COR-L47 (cell line): ENCODE results near the gene SMARCD1.
A peak's percentile ranks its signal among the peaks of the same experiment; 100 is the strongest.

Experiments
- DNase-seq: peaks from one replicate; lab custom pipeline; 2025; lab: John Stamatoyannopoulos, UW

The SMARCD1 gene

GRCh38 chr12:50057000-50057841, 27.9 kb upstream of the SMARCD1 start, which contains the start of gene ASIC1:
TSS of gene ASIC1 (plus strand) at chr12:50057596. CDS start at chr12:50058767, 1,171 bp downstream.
- DNase-seq: peak; percentile 62

- DNase-seq: no peak
Measured at GRCh38 chr12:50057896-50058670, 27.1 kb upstream of the SMARCD1 start.

- DNase-seq: no peak
Measured at GRCh38 chr12:50058743-50059312, 26.3 kb upstream of the SMARCD1 start.

GRCh38 chr12:50059440-50060119, 25.6 kb upstream of the SMARCD1 start:
- DNase-seq: no peak

GRCh38 chr12:50060120-50060468, 25.0 kb upstream of the SMARCD1 start:
- no peak for DNase-seq

GRCh38 chr12:50061171-50061570, 24.0 kb upstream of the SMARCD1 start:
- DNase-seq: no peak

GRCh38 chr12:50061946-50062686, 23.0 kb upstream of the SMARCD1 start:
- no peak for DNase-seq

GRCh38 chr12:50062728-50063460, 22.2 kb upstream of the SMARCD1 start:
- DNase-seq: no peak

GRCh38 chr12:50065726-50066310, 19.3 kb upstream of the SMARCD1 start:
- DNase-seq: no peak

- DNase-seq: no peak
Measured at GRCh38 chr12:50066402-50066801, 18.7 kb upstream of the SMARCD1 start.

GRCh38 chr12:50069069-50069468, 16.1 kb upstream of the SMARCD1 start:
- no peak for DNase-seq

GRCh38 chr12:50069539-50069938, 15.6 kb upstream of the SMARCD1 start:
- DNase-seq: no peak

GRCh38 chr12:50070314-50071060, 14.7 kb upstream of the SMARCD1 start:
- DNase-seq: peak; percentile 71

- DNase-seq: no peak
Measured at GRCh38 chr12:50072198-50072907, 12.8 kb upstream of the SMARCD1 start.

GRCh38 chr12:50073206-50073605, 11.9 kb upstream of the SMARCD1 start:
- DNase-seq: no peak

GRCh38 chr12:50073712-50074111, 11.4 kb upstream of the SMARCD1 start:
- DNase-seq: no peak

GRCh38 chr12:50074936-50075807, 10.0 kb upstream of the SMARCD1 start:
- peak; percentile 53 for DNase-seq

- DNase-seq: no peak
Measured at GRCh38 chr12:50075808-50076170, 9.4 kb upstream of the SMARCD1 start.
